ENCODE measurements around the gene SNX33. TPM values are rescaled to one million over a fixed set of nuclear protein-coding genes. Genes with fewer than 3 reads are reported as not detected.

Gene SNX33
- total RNA-seq, 1 donor from 2014 or later, result 0.22 TPM

GRCh38 chr15:75650908-75651809 is 3.4 kb downstream of the SNX33 start:
- no peaks in the 10 kb centered on the region for H3K9me3 Mint-ChIP-seq
- no peak overlapping the region for H3K4me3 Mint-ChIP-seq
- no peaks in the 10 kb centered on the region for H3K36me3 Mint-ChIP-seq (ENCODE audit: low read depth)
- TF ChIP-seq CTCF (IDR thresholded peaks at IDR 0.05), result no peak
- intact Hi-C loops (cut with micrococcal nuclease), result no loop called here
- no peak overlapping the region for H3K27ac Mint-ChIP-seq
- DNase-seq (no peak), ATAC-seq (ENCODE audit: low read depth) (no peak)
- H3K4me1 Mint-ChIP-seq, result peaks cover 8% of the 10 kb centered on the region
- peaks cover 18% of the 10 kb centered on the region for H3K27me3 Mint-ChIP-seq
- POLR2A ChIA-PET, result no interaction called here
- CTCF ChIA-PET, result no interaction called here

GRCh38 chr15:75651810-75652543 is 4.3 kb downstream of the SNX33 start:
- H3K27ac Mint-ChIP-seq, result no peak overlapping the region
- POLR2A ChIA-PET, result no interaction called here

GRCh38 chr15:75653347-75653913 is 5.7 kb downstream of the SNX33 start:
- ATAC-seq (ENCODE audit: low read depth) (no peak), DNase-seq (no peak)
- CTCF ChIA-PET, result no interaction called here
- POLR2A ChIA-PET, result interaction anchor here (1.8 kb wide), 1 partner anchor 13 kb away, joined by 7 read pairs; the partner anchor contains the start of gene IMP3
- H3K9me3 Mint-ChIP-seq, result no peaks in the 10 kb centered on the region
- H3K4me3 Mint-ChIP-seq, result no peak overlapping the region
- H3K27me3 Mint-ChIP-seq, result peaks cover 11% of the 10 kb centered on the region
- intact Hi-C loops (cut with micrococcal nuclease), result no loop called here
- no peak overlapping the region for H3K27ac Mint-ChIP-seq
- H3K36me3 Mint-ChIP-seq (ENCODE audit: low read depth), result no peaks in the 10 kb centered on the region
- TF ChIP-seq CTCF (IDR thresholded peaks at IDR 0.05), result no peak
- no peaks in the 10 kb centered on the region for H3K4me1 Mint-ChIP-seq

More at GRCh38 chr15:75651810-75652543, 4.3 kb downstream of the SNX33 start:
- H3K4me1 Mint-ChIP-seq, result peaks cover 3% of the 10 kb centered on the region
- DNase-seq (no peak), ATAC-seq (ENCODE audit: low read depth) (no peak)
- H3K36me3 Mint-ChIP-seq (ENCODE audit: low read depth), result no peaks in the 10 kb centered on the region
- CTCF ChIA-PET, result interaction anchor here (0.5 kb wide), 1 partner anchor 24 kb away, joined by 3 read pairs; no protein-coding TSS in a partner anchor
- TF ChIP-seq CTCF (IDR thresholded peaks at IDR 0.05), result no peak
- H3K27me3 Mint-ChIP-seq, result peaks cover 13% of the 10 kb centered on the region
- H3K4me3 Mint-ChIP-seq, result no peak overlapping the region
- intact Hi-C loops (cut with micrococcal nuclease), result no loop called here
- H3K9me3 Mint-ChIP-seq, result no peaks in the 10 kb centered on the region

GRCh38 chr15:75654201-75654907 is 6.6 kb downstream of the SNX33 start:
- POLR2A ChIA-PET, result interaction anchor here (0.7 to 1.8 kb wide), 2 partner anchors 14 to 305 kb away, joined by 3 to 7 read pairs; partner anchors contain the start of gene IMP3
- no peak overlapping the region for H3K4me3 Mint-ChIP-seq
- peaks cover 7% of the 10 kb centered on the region for H3K27me3 Mint-ChIP-seq
- H3K36me3 Mint-ChIP-seq (ENCODE audit: low read depth), result no peaks in the 10 kb centered on the region
- H3K4me1 Mint-ChIP-seq, result no peaks in the 10 kb centered on the region
- ATAC-seq (ENCODE audit: low read depth), result no peak
- no peak overlapping the region for H3K27ac Mint-ChIP-seq
- intact Hi-C loops (cut with micrococcal nuclease), result no loop called here
- H3K9me3 Mint-ChIP-seq, result no peaks in the 10 kb centered on the region
- CTCF ChIA-PET, result no interaction called here
- DNase-seq, result no peak
- no peak for TF ChIP-seq CTCF (IDR thresholded peaks at IDR 0.05)
